Measurements from ENCODE around the gene MECP2. TPM values are rescaled to one million over a fixed set of nuclear protein-coding genes. Genes with fewer than 3 reads are reported as not detected.

The MECP2 gene
- total and polyA plus RNA-seq, 2 experiments from 2014 or later, result 18.1 to 19.4 TPM

- TF ChIP-seq EZH2 (IDR thresholded peaks at IDR 0.05; ENCODE audit: borderline replicate concordance) (no peak), CTCF (IDR thresholded peaks at IDR 0.05; ENCODE audit: poor library complexity) (no peak), EZH2phosphoT487 (IDR thresholded peaks at IDR 0.05; ENCODE audit: low read depth, severe bottlenecking, unreplicated experiment) (no peak)
- no peaks in the 10 kb centered on the region for H4K20me1 ChIP-seq (ENCODE audit: insufficient read depth, poor library complexity, severe bottlenecking)
Measured at GRCh38 chrX:154120567-154120966, 23.1 kb upstream of the MECP2 start.

GRCh38 chrX:154117566-154117965, 20.0 kb upstream of the MECP2 start:
- no peaks in the 10 kb centered on the region for H3K9me3 ChIP-seq (ENCODE audit: low read depth)

More at GRCh38 chrX:154120567-154120966, 23.1 kb upstream of the MECP2 start:
- DNase-seq (ENCODE audit: low spot score), result no peak
- H3K27me3 ChIP-seq, result no peaks in the 10 kb centered on the region
- no peak overlapping the region for H3K27ac ChIP-seq
- no peaks in the 10 kb centered on the region for H3K9me3 ChIP-seq (ENCODE audit: low read depth)
- no peaks in the 10 kb centered on the region for H3K36me3 ChIP-seq (replicated peaks; ENCODE audit: insufficient read depth, low read depth)
- 67% methylated on average over 3 of the region's 3 CpGs for WGBS (ENCODE audit: low lambda C conversion rate, missing lambda C conversion rate)
- H3K79me2 ChIP-seq, result no peaks in the 10 kb centered on the region
- H3K9me2 ChIP-seq (replicated peaks; ENCODE audit: insufficient read depth), result no peaks in the 10 kb centered on the region
- no peak overlapping the region for H3K4me3 ChIP-seq
- H3K4me2 ChIP-seq, result no peak overlapping the region
- no peaks in the 10 kb centered on the region for H3K4me1 ChIP-seq (ENCODE audit: insufficient read depth)
- H2AFZ ChIP-seq, result no peak overlapping the region

GRCh38 chrX:154116426-154117211, 19.1 kb upstream of the MECP2 start:
- Histone ChIP-seq H2AFZ (no peak overlapping the region), H3K4me1 (ENCODE audit: insufficient read depth) (no peaks in the 10 kb centered on the region), H3K9me3 (ENCODE audit: low read depth) (no peaks in the 10 kb centered on the region), H3K79me2 (no peaks in the 10 kb centered on the region), H3K9me2 (replicated peaks; ENCODE audit: insufficient read depth) (no peaks in the 10 kb centered on the region), H3K27me3 (no peaks in the 10 kb centered on the region), H3K4me2 (no peak overlapping the region), H3K36me3 (replicated peaks; ENCODE audit: insufficient read depth, low read depth) (no peaks in the 10 kb centered on the region), H3K4me3 (no peak overlapping the region), H4K20me1 (ENCODE audit: insufficient read depth, poor library complexity, severe bottlenecking) (no peaks in the 10 kb centered on the region), H3K27ac (no peak overlapping the region)
- TF ChIP-seq EZH2phosphoT487 (IDR thresholded peaks at IDR 0.05; ENCODE audit: low read depth, severe bottlenecking, unreplicated experiment), result no peak
- TF ChIP-seq EZH2 (IDR thresholded peaks at IDR 0.05; ENCODE audit: borderline replicate concordance), result no peak
- no peak for TF ChIP-seq CTCF (IDR thresholded peaks at IDR 0.05; ENCODE audit: poor library complexity)
- 75% methylated on average over 19 of the region's 19 CpGs for WGBS (ENCODE audit: low lambda C conversion rate, missing lambda C conversion rate)
- no peak for DNase-seq (ENCODE audit: low spot score)

More at GRCh38 chrX:154117566-154117965, 20.0 kb upstream of the MECP2 start:
- no peaks in the 10 kb centered on the region for H3K9me2 ChIP-seq (replicated peaks; ENCODE audit: insufficient read depth)
- H2AFZ ChIP-seq, result no peak overlapping the region
- H3K27ac ChIP-seq, result no peak overlapping the region
- TF ChIP-seq CTCF (IDR thresholded peaks at IDR 0.05; ENCODE audit: poor library complexity) (no peak), EZH2phosphoT487 (IDR thresholded peaks at IDR 0.05; ENCODE audit: low read depth, severe bottlenecking, unreplicated experiment) (no peak), EZH2 (IDR thresholded peaks at IDR 0.05; ENCODE audit: borderline replicate concordance) (no peak)
- no peaks in the 10 kb centered on the region for H3K27me3 ChIP-seq
- H4K20me1 ChIP-seq (ENCODE audit: insufficient read depth, poor library complexity, severe bottlenecking), result no peaks in the 10 kb centered on the region
- no peaks in the 10 kb centered on the region for H3K79me2 ChIP-seq
- no peak for DNase-seq (ENCODE audit: low spot score)
- H3K36me3 ChIP-seq (replicated peaks; ENCODE audit: insufficient read depth, low read depth), result no peaks in the 10 kb centered on the region
- H3K4me1 ChIP-seq (ENCODE audit: insufficient read depth), result no peaks in the 10 kb centered on the region
- no peak overlapping the region for H3K4me2 ChIP-seq
- no peak overlapping the region for H3K4me3 ChIP-seq
- 74% methylated on average over 6 of the region's 6 CpGs for WGBS (ENCODE audit: low lambda C conversion rate, missing lambda C conversion rate)

All from hepatocyte (in vitro differentiated cells).